ENCODE data around the gene C1orf21. TPM values are rescaled to one million over a fixed set of nuclear protein-coding genes. Genes with fewer than 3 reads are reported as not detected.
A peak's percentile ranks its signal among the peaks of the same experiment; 100 is the strongest.

C1orf21 gene
- polyA plus RNA-seq, 6 donors from 2014 or later: 0.08 to 1.9 (median 0.16) TPM; not detected in 1

GRCh38 chr1:184455786-184456185 lies 69.0 kb downstream of the C1orf21 start:
- no peak for ATAC-seq (ENCODE audit: low read depth in 2 of 2)
- H3K4me1 Mint-ChIP-seq: peaks cover 0 to 10% (median 0%) of the 10 kb centered on the region in 3 donors

GRCh38 chr1:184456189-184456588 lies 69.4 kb downstream of the C1orf21 start:
- DNase-seq (no peak), ATAC-seq (ENCODE audit: low read depth in 2 of 2) (peak in 1 of 2 donors; percentile 43)
- Mint-ChIP-seq H3K27ac (peak overlapping the region in 1 of 6 donors; percentile 8), H3K4me1 (peaks cover 0 to 10% (median 0%) of the 10 kb centered on the region in 3 donors), H3K9me3 (no peaks in the 10 kb centered on the region), H3K27me3 (no peaks in the 10 kb centered on the region), H3K4me3 (no peak overlapping the region), H3K36me3 (no peaks in the 10 kb centered on the region)

More at GRCh38 chr1:184455786-184456185, 69.0 kb downstream of the C1orf21 start:
- Mint-ChIP-seq H3K9me3 (no peaks in the 10 kb centered on the region), H3K36me3 (no peaks in the 10 kb centered on the region), H3K4me3 (no peak overlapping the region), H3K27ac (peak overlapping the region in 1 of 6 donors; percentile 20), H3K27me3 (no peaks in the 10 kb centered on the region)
- DNase-seq: no peak

- ATAC-seq (ENCODE audit: low read depth in 2 of 2) (no peak), DNase-seq (no peak)
- no peaks in the 10 kb centered on the region for H3K27me3 Mint-ChIP-seq
- H3K9me3 Mint-ChIP-seq: no peaks in the 10 kb centered on the region
- no peaks in the 10 kb centered on the region for H3K36me3 Mint-ChIP-seq
- H3K4me1 Mint-ChIP-seq: peaks cover 0 to 10% (median 0%) of the 10 kb centered on the region in 3 donors
- H3K4me3 Mint-ChIP-seq: no peak overlapping the region
- H3K27ac Mint-ChIP-seq: no peak overlapping the region
These were observed 70.7 kb downstream of the C1orf21 start for GRCh38 chr1:184457500-184457899.

GRCh38 chr1:184461321-184461720 lies 74.5 kb downstream of the C1orf21 start:
- no peak overlapping the region for H3K4me3 Mint-ChIP-seq
- peaks cover 0 to 5% (median 0%) of the 10 kb centered on the region in 3 donors for H3K4me1 Mint-ChIP-seq
- no peaks in the 10 kb centered on the region for H3K9me3 Mint-ChIP-seq
- no peaks in the 10 kb centered on the region for H3K36me3 Mint-ChIP-seq
- ATAC-seq (ENCODE audit: low read depth in 2 of 2): no peak
- DNase-seq: no peak
- H3K27ac Mint-ChIP-seq: no peak overlapping the region
- H3K27me3 Mint-ChIP-seq: no peaks in the 10 kb centered on the region

- Mint-ChIP-seq H3K4me3 (no peak overlapping the region), H3K27me3 (no peaks in the 10 kb centered on the region), H3K36me3 (no peaks in the 10 kb centered on the region), H3K27ac (no peak overlapping the region), H3K4me1 (no peaks in the 10 kb centered on the region), H3K9me3 (no peaks in the 10 kb centered on the region)
- no peak for DNase-seq
- ATAC-seq (ENCODE audit: low read depth in 2 of 2): no peak
These were observed 75.3 kb downstream of the C1orf21 start for GRCh38 chr1:184462155-184462554.

GRCh38 chr1:184462990-184463389 lies 76.2 kb downstream of the C1orf21 start:
- Mint-ChIP-seq H3K36me3 (no peaks in the 10 kb centered on the region), H3K4me3 (no peak overlapping the region), H3K9me3 (no peaks in the 10 kb centered on the region), H3K4me1 (no peaks in the 10 kb centered on the region), H3K27ac (no peak overlapping the region), H3K27me3 (no peaks in the 10 kb centered on the region)
- ATAC-seq (ENCODE audit: low read depth in 2 of 2) (no peak), DNase-seq (no peak)

- DNase-seq (no peak), ATAC-seq (ENCODE audit: low read depth in 2 of 2) (no peak)
- Mint-ChIP-seq H3K4me1 (no peaks in the 10 kb centered on the region), H3K27me3 (no peaks in the 10 kb centered on the region), H3K9me3 (no peaks in the 10 kb centered on the region), H3K36me3 (no peaks in the 10 kb centered on the region), H3K4me3 (no peak overlapping the region), H3K27ac (no peak overlapping the region)
These were observed 76.9 kb downstream of the C1orf21 start for GRCh38 chr1:184463680-184464079.

- Mint-ChIP-seq H3K4me3 (no peak overlapping the region), H3K36me3 (no peaks in the 10 kb centered on the region), H3K27ac (no peak overlapping the region), H3K4me1 (no peaks in the 10 kb centered on the region), H3K9me3 (no peaks in the 10 kb centered on the region), H3K27me3 (no peaks in the 10 kb centered on the region)
- ATAC-seq (ENCODE audit: low read depth in 2 of 2): no peak
- no peak for DNase-seq
These were observed 77.9 kb downstream of the C1orf21 start for GRCh38 chr1:184464757-184465156.

- Mint-ChIP-seq H3K36me3 (no peaks in the 10 kb centered on the region), H3K9me3 (no peaks in the 10 kb centered on the region), H3K27ac (no peak overlapping the region), H3K4me3 (no peak overlapping the region), H3K27me3 (no peaks in the 10 kb centered on the region), H3K4me1 (no peaks in the 10 kb centered on the region)
- ATAC-seq (ENCODE audit: low read depth in 2 of 2): no peak
- DNase-seq: no peak
These were observed 78.8 kb downstream of the C1orf21 start for GRCh38 chr1:184465489-184466146.

- Mint-ChIP-seq H3K4me3 (no peak overlapping the region), H3K27ac (no peak overlapping the region), H3K9me3 (no peaks in the 10 kb centered on the region), H3K27me3 (no peaks in the 10 kb centered on the region), H3K36me3 (no peaks in the 10 kb centered on the region), H3K4me1 (no peaks in the 10 kb centered on the region)
- DNase-seq: no peak
- ATAC-seq (ENCODE audit: low read depth in 2 of 2): no peak
These were observed 80.5 kb downstream of the C1orf21 start for GRCh38 chr1:184467295-184467694.

- H3K4me3 Mint-ChIP-seq: no peak overlapping the region
- no peaks in the 10 kb centered on the region for H3K4me1 Mint-ChIP-seq
- no peaks in the 10 kb centered on the region for H3K27me3 Mint-ChIP-seq
These were observed 82.6 kb downstream of the C1orf21 start for GRCh38 chr1:184469396-184469795.

GRCh38 chr1:184471686-184472085 lies 84.9 kb downstream of the C1orf21 start:
- no peak for ATAC-seq (ENCODE audit: low read depth in 2 of 2)
- H3K27me3 Mint-ChIP-seq: no peaks in the 10 kb centered on the region

More at GRCh38 chr1:184469396-184469795, 82.6 kb downstream of the C1orf21 start:
- no peak for DNase-seq
- H3K36me3 Mint-ChIP-seq: no peaks in the 10 kb centered on the region
- H3K27ac Mint-ChIP-seq: no peak overlapping the region
- no peaks in the 10 kb centered on the region for H3K9me3 Mint-ChIP-seq
- no peak for ATAC-seq (ENCODE audit: low read depth in 2 of 2)

GRCh38 chr1:184472136-184472535 lies 85.3 kb downstream of the C1orf21 start:
- no peak overlapping the region for H3K27ac Mint-ChIP-seq
- H3K9me3 Mint-ChIP-seq: peaks cover 0 to 3% (median 0%) of the 10 kb centered on the region in 7 donors
- ATAC-seq (ENCODE audit: low read depth in 2 of 2): no peak
- DNase-seq: no peak
- H3K27me3 Mint-ChIP-seq: no peaks in the 10 kb centered on the region
- no peaks in the 10 kb centered on the region for H3K36me3 Mint-ChIP-seq
- H3K4me1 Mint-ChIP-seq: no peaks in the 10 kb centered on the region
- H3K4me3 Mint-ChIP-seq: no peak overlapping the region

More at GRCh38 chr1:184471686-184472085, 84.9 kb downstream of the C1orf21 start:
- Mint-ChIP-seq H3K9me3 (peaks cover 0 to 3% (median 0%) of the 10 kb centered on the region in 7 donors), H3K27ac (no peak overlapping the region), H3K36me3 (no peaks in the 10 kb centered on the region), H3K4me1 (no peaks in the 10 kb centered on the region), H3K4me3 (no peak overlapping the region)
- no peak for DNase-seq

GRCh38 chr1:184473176-184473966 lies 86.5 kb downstream of the C1orf21 start:
- no peaks in the 10 kb centered on the region for H3K4me1 Mint-ChIP-seq
- no peak overlapping the region for H3K27ac Mint-ChIP-seq
- peaks cover 0 to 3% (median 0%) of the 10 kb centered on the region in 7 donors for H3K9me3 Mint-ChIP-seq
- no peak overlapping the region for H3K4me3 Mint-ChIP-seq
- H3K36me3 Mint-ChIP-seq: no peaks in the 10 kb centered on the region
- ATAC-seq (ENCODE audit: low read depth in 2 of 2): no peak
- DNase-seq: no peak
- no peaks in the 10 kb centered on the region for H3K27me3 Mint-ChIP-seq

All from naive B cell (primary cell).